ENCODE data around the gene ACOX2. TPM values are rescaled to one million over a fixed set of nuclear protein-coding genes. Genes with fewer than 3 reads are reported as not detected.

The ACOX2 gene
- total RNA-seq, 1 experiment from 2014 or later: 9.5 TPM

- peaks cover 26% of the 10 kb centered on the region for H3K4me1 Mint-ChIP-seq (ENCODE audit: low read depth, unreplicated experiment)
- Histone ChIP-seq H3K27me3 (replicated peaks; ENCODE audit: control insufficient read depth, insufficient read depth, low read length) (no peaks in the 10 kb centered on the region), H3K36me3 (ENCODE audit: control insufficient read depth, insufficient read depth, low read length) (no peaks in the 10 kb centered on the region), H3K9me3 (no peaks in the 10 kb centered on the region), H3K4me3 (ENCODE audit: low read depth, low read length) (no peak overlapping the region), H3K4me1 (peaks cover 24% of the 10 kb centered on the region)
- DNase-seq: no peak
- POLR2A ChIA-PET: no interaction called here
- BruUV-seq (replicated peaks): no TSS peak
- H3K36me3 Mint-ChIP-seq (ENCODE audit: insufficient read depth, unreplicated experiment): peaks cover 10% of the 10 kb centered on the region
- peaks cover 23% of the 10 kb centered on the region for H3K9me3 Mint-ChIP-seq (ENCODE audit: unreplicated experiment)
- no peak overlapping the region for H3K4me3 Mint-ChIP-seq (ENCODE audit: unreplicated experiment)
- peak overlapping the region; percentile 42 for H3K27ac Mint-ChIP-seq (ENCODE audit: unreplicated experiment)
- CTCF ChIA-PET: interaction anchor here (1.0 kb wide), 1 partner anchor 20 kb away, joined by 3 read pairs; no protein-coding TSS in a partner anchor
- intact Hi-C loops (cut with micrococcal nuclease; ENCODE audit: unreplicated experiment): no loop called here
- no peaks in the 10 kb centered on the region for H3K27me3 Mint-ChIP-seq (ENCODE audit: insufficient read depth, unreplicated experiment)
- TF ChIP-seq, protein P1, sequence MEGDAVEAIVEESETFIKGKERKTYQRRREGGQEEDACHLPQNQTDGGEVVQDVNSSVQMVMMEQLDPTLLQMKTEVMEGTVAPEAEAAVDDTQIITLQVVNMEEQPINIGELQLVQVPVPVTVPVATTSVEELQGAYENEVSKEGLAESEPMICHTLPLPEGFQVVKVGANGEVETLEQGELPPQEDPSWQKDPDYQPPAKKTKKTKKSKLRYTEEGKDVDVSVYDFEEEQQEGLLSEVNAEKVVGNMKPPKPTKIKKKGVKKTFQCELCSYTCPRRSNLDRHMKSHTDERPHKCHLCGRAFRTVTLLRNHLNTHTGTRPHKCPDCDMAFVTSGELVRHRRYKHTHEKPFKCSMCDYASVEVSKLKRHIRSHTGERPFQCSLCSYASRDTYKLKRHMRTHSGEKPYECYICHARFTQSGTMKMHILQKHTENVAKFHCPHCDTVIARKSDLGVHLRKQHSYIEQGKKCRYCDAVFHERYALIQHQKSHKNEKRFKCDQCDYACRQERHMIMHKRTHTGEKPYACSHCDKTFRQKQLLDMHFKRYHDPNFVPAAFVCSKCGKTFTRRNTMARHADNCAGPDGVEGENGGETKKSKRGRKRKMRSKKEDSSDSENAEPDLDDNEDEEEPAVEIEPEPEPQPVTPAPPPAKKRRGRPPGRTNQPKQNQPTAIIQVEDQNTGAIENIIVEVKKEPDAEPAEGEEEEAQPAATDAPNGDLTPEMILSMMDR (IDR thresholded peaks at IDR 0.05; ENCODE audit: insufficient read depth in 1 of 2, low read depth in 1 of 2, low read length in 1 of 2, severe bottlenecking in 1 of 2, unreplicated experiment in 1 of 2): no peak
Measured at GRCh38 chr3:58556001-58556400, 19.0 kb upstream of the ACOX2 start.

GRCh38 chr3:58555203-58555602 is 18.2 kb upstream of the ACOX2 start:
- no TSS peak for BruUV-seq (replicated peaks)
- CTCF ChIA-PET: interaction anchor here (0.6 to 1.0 kb wide), 2 partner anchors 19 to 455 kb away, joined by 3 read pairs; no protein-coding TSS in a partner anchor

DNA sequence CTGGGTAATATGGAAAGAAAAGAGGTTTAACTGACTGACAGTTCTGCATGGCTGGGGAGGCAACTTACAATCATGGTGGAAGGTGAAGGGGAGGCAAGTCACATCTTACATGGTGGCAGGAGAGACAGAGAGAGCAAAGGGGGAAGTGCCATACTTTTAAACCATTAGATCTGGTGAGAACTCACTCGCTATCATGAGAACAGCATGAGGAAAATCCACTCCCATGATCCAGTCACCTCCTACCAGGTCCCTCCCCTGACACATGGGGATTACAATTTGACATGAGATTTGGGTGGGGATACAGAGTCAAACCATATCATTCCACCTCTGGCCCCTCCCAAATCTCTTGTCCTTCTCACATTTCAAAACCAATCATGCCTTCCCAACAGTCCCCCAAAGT is 16.0 kb upstream of the ACOX2 start:
- POLR2A ChIA-PET: no interaction called here
- Histone ChIP-seq H3K36me3 (ENCODE audit: control insufficient read depth, insufficient read depth, low read length) (no peaks in the 10 kb centered on the region), H3K9me3 (no peaks in the 10 kb centered on the region), H3K4me3 (ENCODE audit: low read depth, low read length) (no peak overlapping the region), H3K4me1 (peaks cover 16% of the 10 kb centered on the region; the same call in 1 of the 2 replicates), H3K27me3 (replicated peaks; ENCODE audit: control insufficient read depth, insufficient read depth, low read length) (no peaks in the 10 kb centered on the region)
- DNase-seq: no peak
- Mint-ChIP-seq H3K9me3 (ENCODE audit: unreplicated experiment) (peaks cover 23% of the 10 kb centered on the region), H3K27me3 (ENCODE audit: insufficient read depth, unreplicated experiment) (no peaks in the 10 kb centered on the region), H3K36me3 (ENCODE audit: insufficient read depth, unreplicated experiment) (peaks cover 6% of the 10 kb centered on the region), H3K4me1 (ENCODE audit: low read depth, unreplicated experiment) (peaks cover 26% of the 10 kb centered on the region), H3K4me3 (ENCODE audit: unreplicated experiment) (no peak overlapping the region), H3K27ac (ENCODE audit: unreplicated experiment) (no peak overlapping the region)
- no TSS peak for BruUV-seq (replicated peaks)
- intact Hi-C loops (cut with micrococcal nuclease; ENCODE audit: unreplicated experiment): no loop called here
- CTCF ChIA-PET: no interaction called here
- TF ChIP-seq, protein P1 (IDR thresholded peaks at IDR 0.05; ENCODE audit: insufficient read depth in 1 of 2, low read depth in 1 of 2, low read length in 1 of 2, severe bottlenecking in 1 of 2, unreplicated experiment in 1 of 2): no peak

More at GRCh38 chr3:58555203-58555602, 18.2 kb upstream of the ACOX2 start:
- peaks cover 20% of the 10 kb centered on the region for H3K4me1 ChIP-seq
- no peak overlapping the region for H3K4me3 Mint-ChIP-seq (ENCODE audit: unreplicated experiment)
- no peaks in the 10 kb centered on the region for H3K36me3 ChIP-seq (ENCODE audit: control insufficient read depth, insufficient read depth, low read length)
- H3K27me3 ChIP-seq (replicated peaks; ENCODE audit: control insufficient read depth, insufficient read depth, low read length): no peaks in the 10 kb centered on the region
- no peaks in the 10 kb centered on the region for H3K9me3 ChIP-seq
- no peak for DNase-seq
- H3K27ac Mint-ChIP-seq (ENCODE audit: unreplicated experiment): peak overlapping the region; percentile 42
- TF ChIP-seq, protein P1 (IDR thresholded peaks at IDR 0.05; ENCODE audit: insufficient read depth in 1 of 2, low read depth in 1 of 2, low read length in 1 of 2, severe bottlenecking in 1 of 2, unreplicated experiment in 1 of 2): no peak
- intact Hi-C loops (cut with micrococcal nuclease; ENCODE audit: unreplicated experiment): no loop called here
- peaks cover 6% of the 10 kb centered on the region for H3K36me3 Mint-ChIP-seq (ENCODE audit: insufficient read depth, unreplicated experiment)
- POLR2A ChIA-PET: no interaction called here
- no peaks in the 10 kb centered on the region for H3K27me3 Mint-ChIP-seq (ENCODE audit: insufficient read depth, unreplicated experiment)
- peaks cover 26% of the 10 kb centered on the region for H3K4me1 Mint-ChIP-seq (ENCODE audit: low read depth, unreplicated experiment)
- peaks cover 23% of the 10 kb centered on the region for H3K9me3 Mint-ChIP-seq (ENCODE audit: unreplicated experiment)
- H3K4me3 ChIP-seq (ENCODE audit: low read depth, low read length): no peak overlapping the region

All from Caco-2 (cell line).